HG03108 (cell line): ENCODE measurements around the gene SACM1L.

Experiments
- ATAC-seq: cut with Tn5 transposase; IDR thresholded peaks from one replicate; pipeline ENCODE4 v1.9.1; 2021; ENCODE audit warnings: moderate library complexity; ENCODE audit not compliant: unreplicated experiment

The SACM1L gene

DNA sequence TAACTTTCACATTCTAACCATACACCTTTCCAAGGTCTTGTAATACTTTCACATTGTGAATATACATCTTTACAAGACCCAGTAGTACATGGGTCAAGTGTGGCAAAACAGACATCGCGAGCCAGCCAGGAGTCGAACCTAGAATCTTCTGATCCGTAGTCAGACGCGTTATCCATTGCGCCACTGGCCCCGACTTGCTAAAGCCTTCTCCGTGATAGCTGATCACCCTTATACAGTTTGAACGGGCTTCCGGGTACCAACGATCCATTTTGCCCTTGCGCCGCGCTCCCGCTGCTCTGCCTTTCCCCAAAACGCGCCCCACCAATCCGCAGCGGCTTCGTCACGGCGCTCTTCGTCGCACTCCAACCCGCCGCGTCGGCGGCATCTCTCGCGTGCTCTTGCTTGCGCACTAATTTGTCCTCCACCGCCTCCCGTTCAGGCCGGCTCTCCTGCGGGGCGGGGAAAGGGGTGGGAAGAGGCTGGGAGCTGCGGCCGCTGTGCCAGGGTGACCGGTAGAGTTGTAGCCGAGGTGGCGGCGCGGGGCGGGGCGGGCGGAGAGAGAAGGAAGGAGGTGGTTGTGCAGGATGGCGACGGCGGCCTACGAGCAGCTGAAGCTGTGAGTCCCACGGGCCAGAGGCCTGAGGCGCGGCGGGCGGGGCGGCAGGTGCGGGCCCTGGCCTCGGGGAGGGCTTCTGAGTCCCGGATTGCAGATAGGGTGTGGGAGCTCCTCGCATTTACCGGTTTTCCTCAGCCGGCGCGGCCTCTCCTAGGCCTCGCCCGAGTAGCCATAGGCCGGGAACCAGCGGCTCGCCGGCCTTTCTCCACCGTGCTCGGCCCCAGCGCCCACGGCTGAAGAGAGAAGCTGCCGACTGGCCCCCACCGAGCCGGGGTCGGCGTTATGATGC lies at the start of gene SACM1L:
Gene SACM1L, plus strand, starts transcription at position 515 of the 905 bp plus-strand sequence. Its CDS starts 70 bp downstream, at position 585.
- peak; percentile 78 for ATAC-seq

DNA sequence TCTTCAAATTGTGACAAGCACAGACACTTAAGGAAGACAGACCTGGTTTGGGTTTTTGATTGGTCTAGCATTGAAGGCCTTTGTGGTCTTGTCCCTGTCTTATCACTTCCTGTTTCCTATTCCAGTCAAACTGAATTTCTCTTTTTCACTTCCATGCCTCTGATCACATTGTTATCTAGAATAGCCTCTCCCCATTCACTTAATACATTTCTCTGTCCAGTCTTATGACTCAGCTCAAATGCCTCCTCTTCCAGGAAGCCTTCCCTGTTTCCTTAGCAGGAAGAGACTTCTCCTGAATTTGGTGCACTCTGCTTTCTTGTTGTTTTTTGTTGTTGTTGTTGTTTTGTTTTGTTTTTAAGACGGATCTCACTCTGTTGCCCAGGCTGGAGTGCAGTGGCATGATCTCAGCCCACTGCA lies 49.1 kb upstream of the SACM1L start:
- no peak for ATAC-seq

DNA sequence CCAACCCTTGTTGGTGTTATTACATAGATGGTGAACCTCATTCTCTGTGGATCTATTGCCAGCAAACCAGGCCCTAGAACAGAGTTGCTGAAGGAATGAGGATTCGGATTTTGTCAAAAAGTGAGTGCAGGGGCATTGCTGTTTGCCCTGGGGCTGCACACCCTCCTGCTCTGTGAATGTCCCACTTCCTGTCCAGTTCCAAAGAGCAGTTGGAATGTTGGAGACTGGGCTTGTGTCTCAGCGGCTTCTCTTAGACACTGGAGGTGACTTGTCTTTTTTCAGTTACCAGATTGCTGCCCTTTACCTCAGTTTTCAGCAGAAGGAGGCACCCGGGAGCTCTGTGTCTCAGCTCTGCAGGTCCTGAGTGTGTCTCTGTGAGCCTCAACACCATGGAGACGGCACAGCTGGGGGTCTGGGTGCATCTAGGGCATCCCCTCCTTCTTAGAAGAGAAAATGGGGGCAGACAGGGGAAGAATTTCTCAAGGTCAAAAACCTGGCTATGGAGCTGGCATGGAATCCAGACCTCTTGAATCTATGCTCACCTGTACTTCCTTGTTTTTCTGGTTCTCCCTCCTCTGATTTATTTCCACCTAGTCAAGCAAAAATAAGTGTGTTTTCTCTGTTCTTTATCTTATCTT lies 48.4 kb upstream of the SACM1L start:
- no peak for ATAC-seq

- ATAC-seq = no peak
Observed at GRCh38 chr3:45641756-45642155, 47.4 kb upstream of the SACM1L start.

- ATAC-seq = no peak
Observed at GRCh38 chr3:45642731-45643152, 46.5 kb upstream of the SACM1L start.

DNA sequence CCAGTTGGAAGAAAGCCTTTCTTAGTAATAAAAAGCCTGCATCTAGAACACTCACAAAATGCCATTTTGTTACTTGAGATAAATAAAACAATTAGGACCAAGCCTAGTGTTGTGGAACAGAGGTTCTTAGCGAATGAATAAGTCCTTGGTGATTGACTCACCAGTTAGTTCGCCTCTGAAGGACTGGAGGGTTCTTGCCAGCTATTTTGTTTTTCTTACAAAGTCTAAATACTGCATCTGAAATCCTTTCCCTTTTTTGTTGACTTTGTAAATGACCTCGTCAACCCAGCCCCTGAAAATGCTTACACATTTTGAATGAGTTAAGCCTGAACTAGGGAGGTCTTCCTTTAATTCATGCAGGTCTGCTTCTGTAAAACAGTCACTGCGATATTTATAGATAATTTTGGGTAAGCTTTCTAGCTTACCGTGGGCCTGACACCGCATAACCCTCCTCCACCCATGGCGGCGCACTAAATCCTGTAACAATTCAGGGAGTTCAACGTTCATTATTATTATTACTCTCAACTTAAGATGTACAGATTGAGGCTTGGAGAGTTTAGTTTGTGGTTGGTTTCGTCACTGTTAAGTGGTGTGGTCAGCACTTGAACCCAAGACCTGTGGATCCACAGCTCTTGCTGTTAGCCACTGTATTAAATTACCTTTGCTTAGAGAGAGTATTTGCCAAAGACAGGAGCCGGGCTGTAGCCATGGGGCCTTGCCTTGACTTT lies 45.0 kb upstream of the SACM1L start:
- no peak for ATAC-seq

DNA sequence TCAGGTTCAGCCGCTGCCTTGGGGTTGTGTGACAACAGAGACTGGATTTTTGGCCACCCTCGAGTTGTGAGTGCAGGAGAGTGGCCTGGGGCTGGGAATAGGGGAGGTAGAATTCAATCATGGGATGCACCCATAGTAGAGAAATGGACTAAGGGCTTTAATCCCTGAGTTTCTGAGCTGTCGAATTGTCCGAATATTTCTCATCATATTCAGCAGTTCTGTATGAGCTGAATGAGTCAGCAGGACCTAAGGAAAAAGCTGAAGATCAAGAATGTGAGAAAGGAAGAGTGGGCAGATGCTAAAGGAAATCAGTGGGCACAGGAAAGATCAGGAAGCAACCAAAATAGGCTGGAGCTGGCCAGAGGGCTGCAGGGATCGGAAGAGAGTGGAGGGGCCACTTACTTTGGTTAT lies 44.4 kb upstream of the SACM1L start:
- ATAC-seq = no peak

DNA sequence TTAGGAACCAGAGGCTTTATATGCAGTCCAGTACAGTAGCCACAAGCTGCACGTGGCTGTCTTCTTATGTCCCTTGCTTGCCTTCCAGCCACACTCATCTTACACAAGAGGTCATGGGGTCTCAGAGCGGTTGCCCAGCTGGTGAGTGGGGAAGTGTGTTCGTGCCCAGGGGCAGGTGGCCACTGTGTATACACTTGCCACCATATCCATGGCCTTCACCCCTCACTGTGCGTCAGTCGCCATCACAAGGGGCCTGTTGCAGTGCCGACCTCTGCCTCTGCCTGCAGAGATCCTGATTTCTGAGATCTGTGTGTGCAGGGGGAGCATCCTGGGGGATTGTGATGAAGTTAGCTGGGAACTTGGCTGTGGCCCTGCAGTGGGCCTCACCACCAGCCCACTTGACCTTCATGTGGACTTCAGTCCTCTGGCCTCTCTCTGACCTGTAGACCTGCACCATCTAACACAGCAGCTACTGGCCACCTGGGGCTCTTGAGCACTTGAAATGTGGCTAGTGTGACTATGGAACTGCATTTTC lies 43.1 kb upstream of the SACM1L start:
- no peak for ATAC-seq

- no peak for ATAC-seq
Observed at GRCh38 chr3:45647148-45647619, 42.0 kb upstream of the SACM1L start.

DNA sequence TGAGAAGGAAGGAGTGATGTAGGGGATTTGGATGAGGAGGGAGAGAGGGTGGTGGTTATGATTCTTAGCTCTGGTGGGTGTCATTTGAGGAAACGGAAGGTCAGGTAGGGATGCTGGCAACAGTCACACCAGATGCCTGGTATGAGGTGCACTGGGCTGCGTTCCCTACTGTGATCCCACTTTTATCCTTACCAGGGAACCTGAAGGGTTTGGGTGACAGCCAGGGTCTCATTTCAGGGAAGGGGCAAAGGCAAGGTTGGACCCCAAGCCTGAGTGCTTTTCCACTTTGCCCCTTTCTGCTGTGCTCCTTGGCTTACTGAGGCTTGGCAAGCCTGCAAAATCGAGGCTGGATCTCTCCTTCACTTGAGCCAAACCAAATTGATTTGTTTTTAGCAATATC lies 36.0 kb upstream of the SACM1L start:
- ATAC-seq = no peak

- ATAC-seq = no peak
Observed at GRCh38 chr3:45654397-45654944, 34.7 kb upstream of the SACM1L start.

DNA sequence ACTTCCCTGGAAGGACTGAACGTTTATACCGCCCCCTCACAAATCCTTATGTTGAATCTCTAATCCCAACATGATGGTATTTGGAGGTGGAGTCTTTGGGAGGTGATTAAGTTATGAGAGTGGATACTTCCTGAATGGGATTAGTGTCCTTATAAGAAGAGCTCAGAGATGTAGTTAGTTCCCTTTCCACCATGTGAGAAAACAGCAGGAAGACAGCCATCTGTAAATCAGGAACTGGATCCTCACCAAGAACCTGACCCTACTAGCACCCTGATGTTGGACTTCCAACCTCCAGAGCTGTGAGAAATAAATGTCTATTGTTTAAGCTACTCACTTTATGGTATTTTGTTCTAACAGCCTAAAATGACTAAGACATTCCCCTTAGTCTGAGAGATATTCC lies 33.3 kb upstream of the SACM1L start:
- no peak for ATAC-seq

DNA sequence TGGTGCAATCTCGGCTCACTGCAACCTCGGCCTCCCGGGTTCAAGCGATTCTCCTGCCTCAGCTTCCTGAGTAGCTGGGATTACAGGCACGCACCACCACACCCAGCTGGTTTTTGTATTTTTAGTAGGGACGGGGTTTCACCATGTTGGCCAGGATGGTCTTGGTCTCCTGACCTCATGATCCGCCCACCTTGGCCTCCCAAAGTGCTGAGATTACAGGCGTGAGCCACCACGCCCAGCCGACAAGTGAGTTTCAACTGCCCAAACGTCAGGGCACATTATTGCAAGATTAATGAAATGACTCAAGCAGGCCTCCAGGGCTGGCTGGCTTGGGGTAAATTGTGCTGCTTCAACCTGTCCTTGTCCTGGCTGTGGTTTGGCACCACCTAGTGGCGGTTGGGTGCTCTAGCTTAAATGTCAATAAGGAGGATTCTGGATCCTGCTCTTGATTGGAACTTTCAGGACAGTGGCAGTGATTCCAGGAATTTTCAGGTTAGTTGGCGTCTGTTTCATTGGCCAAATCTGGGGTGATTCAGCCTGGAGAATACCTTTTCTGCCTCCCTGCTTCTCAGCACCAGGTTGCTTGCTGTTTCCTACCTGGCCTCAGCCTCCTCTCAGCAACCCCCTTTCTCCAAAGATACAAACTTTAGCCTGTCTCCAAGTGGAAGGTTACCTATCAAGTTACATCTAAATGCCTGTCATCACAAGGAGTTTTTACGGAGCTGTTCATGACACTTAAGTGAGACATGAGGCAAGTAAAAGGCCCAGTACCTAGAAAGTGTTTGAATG lies 32.4 kb upstream of the SACM1L start:
- ATAC-seq = no peak

DNA sequence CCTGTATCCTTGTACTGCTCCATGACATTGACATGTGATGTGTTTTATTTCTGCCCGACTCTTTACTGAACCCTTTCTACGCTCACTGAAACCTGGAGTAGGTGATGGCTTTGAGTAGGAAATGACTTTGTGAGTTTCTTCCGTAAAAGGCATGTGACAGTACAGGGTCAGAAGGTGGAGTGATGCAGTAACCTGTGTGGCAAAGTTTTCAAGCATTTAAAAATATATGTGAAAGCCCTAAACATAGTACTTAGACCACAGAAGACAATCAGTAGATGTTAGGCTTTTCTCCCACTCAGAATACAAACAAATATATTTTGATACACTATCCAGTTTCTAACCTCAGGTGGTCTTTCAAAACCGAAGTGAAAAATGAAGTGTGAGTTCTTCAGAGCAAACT lies 31.3 kb upstream of the SACM1L start:
- ATAC-seq = peak; percentile 65

DNA sequence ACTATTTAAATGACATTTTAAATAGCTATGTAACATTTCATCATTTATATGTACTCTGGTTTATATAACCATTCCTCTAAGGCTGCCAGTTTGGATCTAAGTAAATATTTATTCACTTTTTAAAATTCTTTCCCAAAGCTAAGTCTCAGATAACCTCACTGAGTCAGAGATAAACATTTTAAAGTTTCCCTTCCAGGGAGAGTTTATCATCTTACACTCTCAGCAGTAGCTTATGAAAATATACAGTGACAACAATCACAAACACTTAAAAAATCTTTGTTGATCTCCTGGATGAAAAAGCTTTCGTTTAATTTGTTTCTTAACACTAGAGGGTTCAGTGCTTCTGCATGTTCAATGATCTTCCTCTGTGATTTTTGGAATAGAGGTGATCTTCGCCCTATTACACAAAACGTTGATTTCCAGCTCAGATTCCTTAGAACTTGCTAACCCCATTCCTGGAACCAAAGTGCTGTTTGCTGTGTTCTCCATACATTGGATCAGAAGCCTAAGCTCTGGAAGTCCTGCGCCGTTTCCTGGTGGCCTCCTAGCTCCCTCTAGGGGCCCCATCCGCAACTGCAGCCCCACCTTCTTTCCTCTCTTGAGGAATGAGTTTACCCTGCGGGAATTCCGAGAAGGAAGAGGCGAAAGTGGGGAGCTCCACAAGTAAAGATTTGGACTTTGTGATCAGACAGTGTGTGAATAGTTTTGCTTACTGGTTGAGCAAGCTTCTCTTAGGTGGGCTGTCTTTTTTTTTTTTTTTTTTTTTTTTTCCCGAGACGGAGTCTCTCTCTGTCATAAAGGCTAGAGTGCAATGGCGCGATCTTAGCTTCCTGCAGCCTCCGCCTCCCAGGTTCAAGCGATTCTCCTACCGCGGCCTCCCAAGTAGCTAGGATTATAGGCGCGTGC lies 29.3 kb upstream of the SACM1L start:
- no peak for ATAC-seq

GRCh38 chr3:45660567-45660901 lies 28.7 kb upstream of the SACM1L start:
- ATAC-seq = no peak

GRCh38 chr3:45664578-45664977 lies 24.6 kb upstream of the SACM1L start:
- ATAC-seq = peak; percentile 80

- no peak for ATAC-seq
Observed at GRCh38 chr3:45665101-45665572, 24.1 kb upstream of the SACM1L start.
